Testis (tissue), 2 donors: Measurements from ENCODE around the gene MYOG.

Experiments used
- CTCF ChIP-seq, 3 experiments: fragments of 450-650 bp in 2 of 3; fragments of 200-600 bp in 1 of 3; sonication (generic) in 1 of 3; IDR thresholded peaks; one replicate each; pipeline ENCODE4 v1.5.1; 2016 to 2019; ENCODE audit warnings: antibody characterized with exemption in 3 of 3, mild to moderate bottlenecking in 2 of 3, moderate library complexity in 1 of 3
- POLR2A ChIP-seq: fragments of 450-650 bp; IDR thresholded peaks from one replicate; pipeline ENCODE4 v1.6.1; 2017; ENCODE audit warnings: antibody characterized with exemption, mild to moderate bottlenecking, moderate library complexity

GRCh38 chr1:203097001-203097400 lies 11.2 kb upstream of the MYOG start:
- TF ChIP-seq CTCF (IDR thresholded peaks at IDR 0.05) (no peak), POLR2A (no peak)
